GM18499 (cell line): Measurements from ENCODE around the gene EFTUD2.

Experiments
- ATAC-seq: cut with Tn5 transposase; IDR thresholded peaks from one replicate; pipeline ENCODE4 v1.9.1; 2021; ENCODE audit warnings: moderate number of reproducible peaks; ENCODE audit not compliant: insufficient read depth, unreplicated experiment

The EFTUD2 gene

GRCh38 chr17:44926821-44927525 lies 27.7 kb upstream of the EFTUD2 start:
- no peak for ATAC-seq

- ATAC-seq, result no peak
Measured at GRCh38 chr17:44925731-44926697, 26.8 kb upstream of the EFTUD2 start.

DNA sequence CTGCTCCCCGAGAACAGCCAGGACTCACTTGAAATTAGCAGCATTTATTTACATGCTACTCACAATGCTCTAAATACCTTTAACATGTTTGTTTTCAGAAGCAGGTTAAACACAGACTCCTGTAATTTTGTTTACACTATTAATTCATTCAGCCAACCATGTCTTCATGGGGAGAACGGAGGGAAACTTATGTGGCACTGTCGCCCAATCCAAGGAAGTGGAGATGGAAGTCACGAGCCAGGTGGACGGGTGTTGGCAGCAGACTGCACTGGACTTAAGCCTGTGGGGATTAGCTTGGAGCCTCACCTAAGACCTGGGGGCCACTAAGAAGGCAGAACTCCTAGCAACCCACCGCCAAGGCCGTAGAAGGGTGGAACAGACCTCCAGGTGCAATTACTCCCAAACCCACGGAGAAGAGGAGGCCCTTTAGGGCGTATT lies 24.9 kb upstream of the EFTUD2 start:
- ATAC-seq, result no peak

GRCh38 chr17:44922746-44923470 lies 23.7 kb upstream of the EFTUD2 start:
- no peak for ATAC-seq

DNA sequence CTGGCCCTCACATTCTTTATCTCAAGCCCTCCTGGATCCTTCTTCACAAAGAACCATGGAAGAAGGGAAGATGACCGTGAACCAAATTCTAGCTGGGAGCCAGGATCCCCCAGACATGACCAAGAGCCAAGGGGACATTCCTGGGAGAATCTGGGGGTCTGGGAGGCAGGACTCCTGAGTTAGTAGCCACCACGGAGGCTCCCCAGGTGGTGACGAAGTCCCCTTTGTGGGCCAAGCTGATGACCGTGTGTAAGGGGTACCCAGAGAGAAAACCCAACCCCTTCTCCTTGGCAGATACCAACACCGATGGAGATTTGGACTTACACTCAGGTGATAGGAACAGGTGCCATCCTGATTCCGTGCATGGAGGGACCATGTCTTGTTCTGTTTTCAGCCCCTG lies 22.9 kb upstream of the EFTUD2 start:
- ATAC-seq, result no peak

GRCh38 chr17:44921122-44921882 lies 22.1 kb upstream of the EFTUD2 start:
- ATAC-seq, result no peak

- ATAC-seq, result no peak
Measured at GRCh38 chr17:44920565-44920940, 21.3 kb upstream of the EFTUD2 start.

DNA sequence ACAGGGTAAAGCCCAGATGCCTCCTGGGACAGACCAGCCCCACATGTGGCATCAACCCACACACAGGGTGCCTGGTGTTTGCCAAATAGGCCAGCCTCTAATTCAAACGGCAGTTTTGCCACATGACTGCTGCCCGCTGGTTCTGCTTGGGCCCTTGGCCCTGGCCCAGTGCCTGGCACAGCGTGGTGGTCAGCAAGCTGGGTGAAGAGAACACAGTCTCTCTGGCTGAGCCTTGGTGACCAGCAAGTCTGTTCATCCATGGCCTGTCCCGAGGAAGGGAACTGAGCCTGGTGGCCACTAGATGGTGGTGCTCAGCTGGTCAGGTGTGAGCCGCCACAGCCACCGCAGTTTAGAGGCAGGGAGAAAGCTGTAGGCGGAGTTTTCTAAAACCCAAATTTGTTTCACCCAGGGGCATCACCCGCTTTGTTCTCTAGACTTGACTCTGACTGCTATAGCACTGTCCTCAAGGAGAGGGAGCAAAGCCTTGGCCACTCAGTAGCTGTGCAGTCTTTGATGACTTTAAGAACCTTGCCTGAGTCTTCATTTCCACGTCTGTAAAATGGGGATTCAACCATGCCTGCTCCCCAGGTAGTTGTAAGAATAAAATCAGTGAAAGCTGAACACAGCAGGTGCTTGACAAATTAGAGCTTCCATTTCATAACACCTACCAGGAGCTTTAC lies 20.8 kb upstream of the EFTUD2 start:
- no peak for ATAC-seq

- no peak for ATAC-seq
Measured at GRCh38 chr17:44919411-44919810, 20.2 kb upstream of the EFTUD2 start.

GRCh38 chr17:44918006-44918405 lies 18.8 kb upstream of the EFTUD2 start:
- ATAC-seq, result no peak

DNA sequence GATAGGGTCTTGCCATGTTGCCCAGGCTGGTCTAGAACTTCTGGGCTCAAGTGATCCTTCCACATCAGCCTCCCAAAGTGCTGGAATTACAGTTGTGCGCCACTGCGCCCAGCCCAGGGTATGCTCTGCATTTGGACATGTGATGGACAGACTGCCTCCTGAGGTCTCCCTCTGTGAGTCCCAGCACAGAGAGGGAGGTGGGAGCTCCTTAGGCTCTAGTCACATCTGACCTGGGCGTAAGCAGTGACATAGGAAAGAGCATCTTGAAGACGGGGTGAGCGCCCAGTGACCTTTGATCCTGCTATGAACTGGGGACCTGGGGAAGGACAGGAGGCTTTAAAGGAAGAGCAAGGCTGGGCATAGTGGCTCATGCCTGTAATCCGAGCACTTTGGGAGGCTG lies 18.2 kb upstream of the EFTUD2 start:
- no peak for ATAC-seq

GRCh38 chr17:44916781-44917241 lies 17.6 kb upstream of the EFTUD2 start:
- ATAC-seq, result no peak

- ATAC-seq, result no peak
Measured at GRCh38 chr17:44915862-44916780, 16.9 kb upstream of the EFTUD2 start.

DNA sequence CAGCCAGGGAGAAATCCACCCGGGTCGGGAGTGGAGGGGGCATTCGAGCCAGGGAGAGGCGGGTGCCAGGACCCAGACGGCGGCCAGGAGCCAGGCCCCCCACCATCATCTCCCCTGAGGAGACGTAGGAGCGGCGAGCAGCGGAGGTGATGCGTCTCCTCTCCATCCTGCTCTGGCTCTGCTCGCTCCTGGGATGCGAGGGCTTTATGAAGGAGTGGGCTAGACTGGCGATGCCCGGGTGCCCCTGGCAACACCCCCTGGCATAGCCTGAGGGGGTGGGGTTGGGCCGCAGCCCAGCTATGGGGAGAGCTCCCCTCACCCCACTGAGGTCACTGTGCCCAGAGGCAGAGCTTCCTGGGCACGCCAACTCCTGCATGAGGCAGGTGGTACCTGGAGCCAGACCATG lies 16.1 kb upstream of the EFTUD2 start, which contains the start of gene GFAP:
GFAP (minus strand) TSS at position 180 of the 406 bp plus-strand sequence; CDS start at position 166, 14 bp downstream.
- ATAC-seq, result no peak

- no peak for ATAC-seq
Measured at GRCh38 chr17:44914698-44915271, 15.5 kb upstream of the EFTUD2 start.

DNA sequence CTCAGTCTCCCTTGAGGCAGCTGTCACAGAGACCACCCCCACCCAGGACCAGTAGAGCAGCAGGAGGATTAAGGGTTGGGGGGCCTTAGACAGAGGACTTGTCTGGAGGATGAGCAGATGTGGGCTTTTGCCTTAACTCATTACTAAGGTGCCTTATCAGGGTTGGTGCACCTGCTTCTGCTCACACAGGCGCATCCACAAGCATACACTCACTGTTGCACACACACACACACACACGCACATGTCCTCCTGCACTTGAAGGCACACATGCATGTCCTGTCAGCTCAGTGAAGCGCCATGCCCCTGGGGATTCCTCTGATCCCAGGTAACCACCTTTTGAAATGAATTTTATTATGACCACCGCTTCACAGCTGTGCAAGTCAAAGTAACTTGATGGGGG lies 14.9 kb upstream of the EFTUD2 start:
- ATAC-seq, result no peak

- no peak for ATAC-seq
Measured at GRCh38 chr17:44913676-44914075, 14.4 kb upstream of the EFTUD2 start.
